Uterus (tissue), 4 donors: Measurements from ENCODE around the gene SVBP. TPM values are rescaled to one million over a fixed set of nuclear protein-coding genes. Genes with fewer than 3 reads are reported as not detected.
A peak's percentile ranks its signal among the peaks of the same experiment; 100 is the strongest.

Experiments
- DNase-seq, 2 donors: peaks; one replicate each; pipeline ENCODE4 v3.0.0-alpha.2; 2019 to 2020
- H3K27ac ChIP-seq, 2 donors: fragments of 200-600 bp; sonication (generic); 1 replicate in 1 of 2; 2 replicates in 1 of 2; pipeline ENCODE4 v1.5.1; 2016 to 2018
- H3K27me3 ChIP-seq, 2 donors: fragments of 200-600 bp; sonication (generic); one replicate each; pipeline ENCODE4 v1.5.1; 2018 to 2019; ENCODE audit warnings: control low read depth in 1 of 2
- H3K36me3 ChIP-seq, 2 donors: fragments of 200-600 bp; sonication (generic); one replicate each; pipeline ENCODE4 v1.5.1; 2019; ENCODE audit warnings: control low read depth in 1 of 2
- H3K4me1 ChIP-seq, 2 donors: fragments of 200-600 bp; sonication (generic); one replicate each; pipeline ENCODE4 v1.5.1; 2018 to 2019; ENCODE audit warnings: control low read depth in 1 of 2
- H3K4me3 ChIP-seq, 2 donors: fragments of 200-600 bp; sonication (generic); 1 replicate in 1 of 2; 2 replicates in 1 of 2; pipeline ENCODE4 v1.5.1; 2018 to 2019; ENCODE audit warnings: mild to moderate bottlenecking in 1 of 2
- H3K9me3 ChIP-seq, 2 donors: fragments of 200-600 bp; sonication (generic); one replicate each; pipeline ENCODE4 v1.5.1; 2019; ENCODE audit warnings: control low read depth in 1 of 2
- POLR2A ChIP-seq, 2 donors: fragments of 450-650 bp; IDR thresholded peaks; one replicate each; pipeline ENCODE4 v1.6.1; 2016; ENCODE audit warnings: antibody characterized with exemption in 2 of 2, mild to moderate bottlenecking in 1 of 2, moderate library complexity in 1 of 2
- intact Hi-C: fragments of 100-400 bp; cut with DNase I; formaldehyde crosslinking; loops from one replicate; pipeline ENCODE4 v1.15.1; 2023; ENCODE audit warnings: low total_unique reads
- total RNA-seq, 4 donors: library from RNA; depleted of rRNA in 3 of 4; stranded (reverse); fragments of >200 nt in 3 of 4; gene quantifications; one replicate each; pipeline versions ENCODE4 v1.1.0 to v1.2.4, GENCODE V29; 2014 to 2023
- TF ChIP-seq, protein P1 (sequence below), 4 experiments: fragments of 200-600 bp in 2 of 4; fragments of 450-650 bp in 2 of 4; sonication (generic) in 2 of 4; IDR thresholded peaks; one replicate each; pipeline ENCODE4 v1.5.1; 2016 to 2019; ENCODE audit warnings: antibody characterized with exemption in 4 of 4, mild to moderate bottlenecking in 2 of 4, moderate library complexity in 1 of 4
- donor health status: DM: yes; HTN: yes; CAD: no.

SVBP gene
- total RNA-seq, 4 donors from 2014 or later = 13.1 to 27.4 (median 23.1) TPM

DNA sequence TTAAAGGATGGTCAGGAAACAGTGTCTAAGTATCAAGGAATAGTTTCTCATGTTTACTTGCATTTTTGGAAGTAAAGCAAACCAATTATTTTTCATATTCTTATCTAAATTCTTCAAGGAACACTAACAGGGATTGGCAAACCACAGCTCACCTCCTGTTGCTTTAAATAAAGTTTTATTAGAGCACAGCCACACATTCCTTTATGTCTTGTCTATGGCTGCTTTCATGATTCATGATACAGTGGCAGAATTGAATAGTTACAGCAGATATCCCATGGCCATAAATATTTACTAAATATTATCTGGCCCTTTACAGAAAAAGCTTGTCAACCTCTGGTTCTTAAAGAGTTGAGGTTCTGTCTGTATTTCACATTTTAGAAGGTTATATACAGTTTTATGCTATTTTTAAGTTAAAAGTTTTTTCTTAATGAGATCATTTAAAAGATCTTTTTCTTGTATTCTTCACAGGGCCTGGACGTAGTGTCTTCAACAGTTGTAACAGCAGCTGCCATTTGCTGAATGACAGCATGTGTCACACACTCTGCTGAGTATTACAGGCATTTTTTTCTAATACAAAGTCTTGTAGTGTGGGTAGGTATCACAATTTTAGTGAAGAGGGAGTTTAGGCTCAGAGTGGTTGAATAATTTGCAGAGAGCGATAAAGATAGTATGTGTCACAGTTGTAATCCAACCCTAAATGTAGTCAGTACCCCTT is 31.8 kb upstream of the SVBP start:
- Histone ChIP-seq H3K9me3 (no peaks in the 10 kb centered on the region), H3K4me1 (no peaks in the 10 kb centered on the region), H3K27me3 (no peaks in the 10 kb centered on the region), H3K4me3 (no peak overlapping the region), H3K36me3 (no peaks in the 10 kb centered on the region), H3K27ac (no peak overlapping the region)
- intact Hi-C loops = no loop called here
- TF ChIP-seq, protein P1, sequence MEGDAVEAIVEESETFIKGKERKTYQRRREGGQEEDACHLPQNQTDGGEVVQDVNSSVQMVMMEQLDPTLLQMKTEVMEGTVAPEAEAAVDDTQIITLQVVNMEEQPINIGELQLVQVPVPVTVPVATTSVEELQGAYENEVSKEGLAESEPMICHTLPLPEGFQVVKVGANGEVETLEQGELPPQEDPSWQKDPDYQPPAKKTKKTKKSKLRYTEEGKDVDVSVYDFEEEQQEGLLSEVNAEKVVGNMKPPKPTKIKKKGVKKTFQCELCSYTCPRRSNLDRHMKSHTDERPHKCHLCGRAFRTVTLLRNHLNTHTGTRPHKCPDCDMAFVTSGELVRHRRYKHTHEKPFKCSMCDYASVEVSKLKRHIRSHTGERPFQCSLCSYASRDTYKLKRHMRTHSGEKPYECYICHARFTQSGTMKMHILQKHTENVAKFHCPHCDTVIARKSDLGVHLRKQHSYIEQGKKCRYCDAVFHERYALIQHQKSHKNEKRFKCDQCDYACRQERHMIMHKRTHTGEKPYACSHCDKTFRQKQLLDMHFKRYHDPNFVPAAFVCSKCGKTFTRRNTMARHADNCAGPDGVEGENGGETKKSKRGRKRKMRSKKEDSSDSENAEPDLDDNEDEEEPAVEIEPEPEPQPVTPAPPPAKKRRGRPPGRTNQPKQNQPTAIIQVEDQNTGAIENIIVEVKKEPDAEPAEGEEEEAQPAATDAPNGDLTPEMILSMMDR (IDR thresholded peaks at IDR 0.05) = no peak
- no peak for TF ChIP-seq POLR2A (IDR thresholded peaks at IDR 0.05)
- DNase-seq = no peak

DNA sequence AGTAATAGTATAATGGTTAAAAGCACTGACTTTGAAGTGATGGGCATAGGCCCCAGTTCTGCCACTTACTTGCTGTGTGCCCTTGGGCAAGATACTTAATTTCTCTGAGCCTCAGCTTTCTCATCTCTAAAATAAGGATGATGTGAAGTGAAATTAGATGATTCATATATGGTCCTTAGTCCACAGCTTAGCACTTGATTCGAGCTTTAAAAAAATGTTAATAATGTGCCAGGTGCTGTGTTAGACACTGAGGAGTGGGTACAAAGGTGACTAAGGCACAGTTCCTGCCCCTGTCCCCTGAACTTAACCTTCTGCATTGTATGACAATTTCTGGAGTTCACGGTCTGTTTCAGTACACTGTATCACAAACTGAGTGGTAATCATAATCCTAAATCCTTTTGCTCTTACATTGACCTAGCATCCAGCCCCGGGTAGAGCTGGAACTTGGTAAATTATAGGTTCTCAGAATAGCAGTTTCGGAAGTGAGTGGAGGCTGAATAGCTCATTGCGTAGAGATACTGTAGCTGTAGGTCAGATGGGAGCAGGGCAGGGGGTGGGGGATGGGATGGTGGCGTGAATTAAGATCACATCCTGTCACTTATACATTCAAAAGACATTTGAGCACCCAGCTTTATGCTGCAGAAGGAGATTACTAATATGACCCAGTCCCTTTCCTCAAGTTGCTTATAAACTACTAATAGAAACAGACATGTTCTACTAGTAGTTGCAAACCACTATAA is 30.7 kb upstream of the SVBP start:
- Histone ChIP-seq H3K4me3 (no peak overlapping the region), H3K27ac (no peak overlapping the region), H3K27me3 (no peaks in the 10 kb centered on the region), H3K4me1 (no peaks in the 10 kb centered on the region), H3K9me3 (no peaks in the 10 kb centered on the region), H3K36me3 (no peaks in the 10 kb centered on the region)
- TF ChIP-seq POLR2A (IDR thresholded peaks at IDR 0.05) = no peak
- TF ChIP-seq, protein P1 (IDR thresholded peaks at IDR 0.05) = no peak
- DNase-seq = no peak
- intact Hi-C loops = no loop called here

DNA sequence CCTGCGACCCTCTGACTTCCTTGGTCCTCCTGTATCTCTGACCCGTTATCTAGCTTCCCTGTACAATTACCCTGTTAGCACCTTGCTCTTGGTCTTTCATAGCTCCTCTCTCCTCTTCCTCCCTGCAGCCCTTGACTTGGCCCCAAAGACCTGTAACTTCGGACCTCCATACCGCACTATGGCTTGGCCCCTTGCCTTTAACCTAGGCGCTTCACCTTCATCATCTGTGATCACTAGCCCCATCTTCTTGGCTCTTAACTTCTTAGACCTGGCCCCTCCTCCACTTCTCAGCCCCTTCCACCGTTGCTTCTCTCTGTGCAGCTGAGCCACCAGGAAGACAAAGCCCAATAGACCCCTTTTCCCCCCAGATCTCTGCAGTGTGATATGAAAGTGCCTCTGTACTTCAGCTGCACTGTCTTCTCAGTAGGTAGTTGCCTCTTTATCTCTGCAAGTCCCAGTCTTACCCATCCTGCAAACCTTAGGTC is 30.0 kb upstream of the SVBP start:
- DNase-seq = no peak
- peak overlapping the region; percentile 92 to 94 for H3K27ac ChIP-seq
- intact Hi-C loops = no loop called here
- H3K36me3 ChIP-seq = no peaks in the 10 kb centered on the region
- no peaks in the 10 kb centered on the region for H3K9me3 ChIP-seq
- no peaks in the 10 kb centered on the region for H3K27me3 ChIP-seq
- TF ChIP-seq, protein P1 (IDR thresholded peaks at IDR 0.05) = no peak
- no peak for TF ChIP-seq POLR2A (IDR thresholded peaks at IDR 0.05)
- H3K4me1 ChIP-seq = no peaks in the 10 kb centered on the region
- peak overlapping the region; percentile 97 to 99 for H3K4me3 ChIP-seq

DNA sequence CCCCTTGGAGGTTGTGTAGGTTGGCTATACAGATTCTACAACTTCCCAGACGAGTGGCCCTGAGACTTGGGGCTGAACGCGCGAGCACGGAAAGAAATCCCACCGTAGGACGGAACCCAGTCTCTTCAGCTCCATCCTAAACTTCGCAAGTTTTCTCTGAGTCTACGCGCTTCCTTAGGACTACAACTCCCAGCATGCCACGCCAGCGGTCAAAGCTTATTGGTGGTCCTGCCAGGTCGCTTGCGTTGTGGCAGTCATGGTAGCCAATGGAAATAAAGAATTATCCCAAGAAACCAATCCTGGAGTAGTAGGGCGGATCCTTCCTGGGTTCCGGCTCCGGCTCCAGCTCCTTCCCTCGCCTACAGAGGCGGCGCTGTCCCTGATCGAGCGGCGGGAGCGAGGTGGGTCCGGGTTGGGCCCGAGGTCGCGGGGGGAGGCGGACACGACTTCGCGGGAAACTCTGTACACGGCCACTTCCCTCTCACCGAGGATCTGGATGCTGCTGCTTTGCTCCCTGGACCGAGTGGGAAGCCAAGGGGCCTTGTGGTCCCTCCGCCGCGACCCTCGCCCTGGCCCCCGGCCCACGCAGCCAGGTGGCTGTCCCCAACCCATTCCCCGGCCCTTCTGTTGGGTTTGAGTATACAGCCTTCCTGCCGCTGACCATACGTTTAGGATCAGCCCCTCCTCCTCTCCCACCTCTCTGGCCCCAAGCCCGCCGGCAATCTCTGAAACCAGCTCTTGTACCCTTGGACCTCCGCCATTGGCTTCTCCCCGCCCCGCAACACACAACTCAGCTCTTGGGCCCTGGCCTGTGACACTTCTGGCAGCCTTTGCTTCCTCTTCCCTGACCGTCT is 29.3 kb upstream of the SVBP start, which contains the start of gene ZNF691:
ZNF691 (plus strand) TSS at position 357 of the 854 bp plus-strand sequence. CDS start 3,046 bp downstream, outside the sequence.
- Histone ChIP-seq H3K9me3 (no peaks in the 10 kb centered on the region), H3K4me1 (no peaks in the 10 kb centered on the region), H3K4me3 (peak within 1 kb of the TSS; percentile 97 to 99), H3K27me3 (no peaks in the 10 kb centered on the region), H3K36me3 (no peaks in the 10 kb centered on the region), H3K27ac (peak within 1 kb of the TSS; percentile 92 to 94)
- peak; percentile 51 to 74 for TF ChIP-seq POLR2A (IDR thresholded peaks at IDR 0.05)
- TF ChIP-seq, protein P1 (IDR thresholded peaks at IDR 0.05) = peak; percentile 49 to 61 (median 52)
- DNase-seq = peak; percentile 92 to 96
- intact Hi-C loops = no loop called here
